ENCODE data around the gene GNAO1. TPM values are rescaled to one million over a fixed set of nuclear protein-coding genes. Genes with fewer than 3 reads are reported as not detected.
"Not testable (repeated sequence)": the region's sequence is repeated elsewhere in the genome, so short reads cannot be mapped to it uniquely, and the experiment has no call there.

Gene GNAO1
- total and polyA plus RNA-seq, 5 donors: 69.4 to 163 (median 118) TPM

GRCh38 chr16:56382459-56382858, 191.2 kb downstream of the GNAO1 start:
- H3K27ac ChIP-seq (ENCODE audit: low read length): no peak overlapping the region
- no peak for DNase-seq
- no peaks in the 10 kb centered on the region for H3K9me3 ChIP-seq (ENCODE audit: control insufficient read depth, low read length)
- H3K4me3 ChIP-seq (ENCODE audit: low read length): no peak overlapping the region
- WGBS: 98% methylated on average over 4 of the region's 4 CpGs
- no peak for ATAC-seq
- intact Hi-C loops (cut with DNase I): no loop called here
- no peaks in the 10 kb centered on the region for H3K4me1 ChIP-seq (ENCODE audit: control insufficient read depth, insufficient read depth, low read length)
- no peaks in the 10 kb centered on the region for H3K27me3 ChIP-seq (ENCODE audit: control insufficient read depth, insufficient read depth)

GRCh38 chr16:56382901-56383355, 191.6 kb downstream of the GNAO1 start:
- Histone ChIP-seq H3K4me3 (ENCODE audit: low read length) (no peak overlapping the region), H3K27me3 (ENCODE audit: control insufficient read depth, insufficient read depth) (no peaks in the 10 kb centered on the region), H3K4me1 (ENCODE audit: control insufficient read depth, insufficient read depth, low read length) (no peaks in the 10 kb centered on the region), H3K9me3 (ENCODE audit: control insufficient read depth, low read length) (no peaks in the 10 kb centered on the region), H3K27ac (ENCODE audit: low read length) (no peak overlapping the region)
- ATAC-seq (no peak), DNase-seq (no peak)
- WGBS: 72% methylated on average over 5 of the region's 5 CpGs
- intact Hi-C loops (cut with DNase I): no loop called here

- H3K4me1 ChIP-seq (ENCODE audit: control insufficient read depth, insufficient read depth, low read length): no peaks in the 10 kb centered on the region
- no peak for DNase-seq
- no peak overlapping the region for H3K27ac ChIP-seq (ENCODE audit: low read length)
- H3K9me3 ChIP-seq (ENCODE audit: control insufficient read depth, low read length): no peaks in the 10 kb centered on the region
- no peak overlapping the region for H3K4me3 ChIP-seq (ENCODE audit: low read length)
- intact Hi-C loops (cut with DNase I): no loop called here
- no peaks in the 10 kb centered on the region for H3K27me3 ChIP-seq (ENCODE audit: control insufficient read depth, insufficient read depth)
- ATAC-seq: no peak
- WGBS: 93% methylated on average over 4 of the region's 4 CpGs
Measured at GRCh38 chr16:56384074-56384721, 192.9 kb downstream of the GNAO1 start.

- ATAC-seq (no peak), DNase-seq (no peak)
- no peaks in the 10 kb centered on the region for H3K4me1 ChIP-seq (ENCODE audit: control insufficient read depth, insufficient read depth, low read length)
- no peaks in the 10 kb centered on the region for H3K9me3 ChIP-seq (ENCODE audit: control insufficient read depth, low read length)
- no peaks in the 10 kb centered on the region for H3K27me3 ChIP-seq (ENCODE audit: control insufficient read depth, insufficient read depth)
- WGBS: 91% methylated on average over 3 of the region's 3 CpGs
- intact Hi-C loops (cut with DNase I): no loop called here
- no peak overlapping the region for H3K4me3 ChIP-seq (ENCODE audit: low read length)
- no peak overlapping the region for H3K27ac ChIP-seq (ENCODE audit: low read length)
Measured at GRCh38 chr16:56387396-56387795, 196.1 kb downstream of the GNAO1 start.

- no peak for DNase-seq
- intact Hi-C loops (cut with DNase I): no loop called here
- Histone ChIP-seq H3K27ac (ENCODE audit: low read length) (no peak overlapping the region), H3K27me3 (ENCODE audit: control insufficient read depth, insufficient read depth) (no peaks in the 10 kb centered on the region), H3K4me1 (ENCODE audit: control insufficient read depth, insufficient read depth, low read length) (no peaks in the 10 kb centered on the region), H3K9me3 (ENCODE audit: control insufficient read depth, low read length) (no peaks in the 10 kb centered on the region), H3K4me3 (ENCODE audit: low read length) (no peak overlapping the region)
- no peak for ATAC-seq
Measured at GRCh38 chr16:56388209-56388608, 196.9 kb downstream of the GNAO1 start.

GRCh38 chr16:56389554-56389953, 198.3 kb downstream of the GNAO1 start:
- intact Hi-C loops (cut with DNase I): no loop called here
- WGBS: 88% methylated on average over 3 of the region's 3 CpGs
- no peak overlapping the region for H3K4me3 ChIP-seq (ENCODE audit: low read length)
- H3K9me3 ChIP-seq (ENCODE audit: control insufficient read depth, low read length): no peaks in the 10 kb centered on the region
- H3K27ac ChIP-seq (ENCODE audit: low read length): no peak overlapping the region
- H3K27me3 ChIP-seq (ENCODE audit: control insufficient read depth, insufficient read depth): no peaks in the 10 kb centered on the region
- ATAC-seq (no peak), DNase-seq (no peak)
- no peaks in the 10 kb centered on the region for H3K4me1 ChIP-seq (ENCODE audit: control insufficient read depth, insufficient read depth, low read length)

- 77% methylated on average over 3 of the region's 3 CpGs for WGBS
- ATAC-seq; H3K27me3 ChIP-seq (ENCODE audit: control insufficient read depth, insufficient read depth); H3K9me3 ChIP-seq (ENCODE audit: control insufficient read depth, low read length); H3K4me1 ChIP-seq (ENCODE audit: control insufficient read depth, insufficient read depth, low read length); DNase-seq; H3K27ac ChIP-seq (ENCODE audit: low read length); intact Hi-C loops (cut with DNase I); H3K4me3 ChIP-seq (ENCODE audit: low read length): not testable (repeated sequence)
Measured at GRCh38 chr16:56396724-56397123, 205.4 kb downstream of the GNAO1 start.

- intact Hi-C loops (cut with DNase I): no loop called here
- no peak for ATAC-seq
- Histone ChIP-seq H3K27ac (ENCODE audit: low read length) (no peak overlapping the region), H3K4me3 (ENCODE audit: low read length) (no peak overlapping the region), H3K27me3 (ENCODE audit: control insufficient read depth, insufficient read depth) (no peaks in the 10 kb centered on the region), H3K4me1 (ENCODE audit: control insufficient read depth, insufficient read depth, low read length) (no peaks in the 10 kb centered on the region), H3K9me3 (ENCODE audit: control insufficient read depth, low read length) (no peaks in the 10 kb centered on the region)
- DNase-seq: no peak
- WGBS: 58% methylated on average over 2 of the region's 2 CpGs
Measured at GRCh38 chr16:56399047-56399446, 207.8 kb downstream of the GNAO1 start.

GRCh38 chr16:56399486-56399885, 208.2 kb downstream of the GNAO1 start:
- WGBS: 90% methylated on average over 2 of the region's 2 CpGs
- intact Hi-C loops (cut with DNase I): no loop called here

GRCh38 chr16:56400458-56400857, 209.2 kb downstream of the GNAO1 start:
- Histone ChIP-seq H3K4me3 (ENCODE audit: low read length) (no peak overlapping the region), H3K27ac (ENCODE audit: low read length) (no peak overlapping the region)
- 83% methylated on average over 5 of the region's 5 CpGs for WGBS

More at GRCh38 chr16:56399486-56399885, 208.2 kb downstream of the GNAO1 start:
- H3K4me3 ChIP-seq (ENCODE audit: low read length): no peak overlapping the region
- ATAC-seq: no peak
- H3K9me3 ChIP-seq (ENCODE audit: control insufficient read depth, low read length): no peaks in the 10 kb centered on the region
- no peak for DNase-seq
- H3K4me1 ChIP-seq (ENCODE audit: control insufficient read depth, insufficient read depth, low read length): no peaks in the 10 kb centered on the region
- no peak overlapping the region for H3K27ac ChIP-seq (ENCODE audit: low read length)
- no peaks in the 10 kb centered on the region for H3K27me3 ChIP-seq (ENCODE audit: control insufficient read depth, insufficient read depth)

GRCh38 chr16:56401482-56401881, 210.2 kb downstream of the GNAO1 start:
- 88% methylated on average over 5 of the region's 5 CpGs for WGBS
- Histone ChIP-seq H3K27me3 (ENCODE audit: control insufficient read depth, insufficient read depth) (no peaks in the 10 kb centered on the region), H3K9me3 (ENCODE audit: control insufficient read depth, low read length) (no peaks in the 10 kb centered on the region), H3K27ac (ENCODE audit: low read length) (no peak overlapping the region), H3K4me3 (ENCODE audit: low read length) (no peak overlapping the region), H3K4me1 (ENCODE audit: control insufficient read depth, insufficient read depth, low read length) (no peaks in the 10 kb centered on the region)
- DNase-seq: no peak
- intact Hi-C loops (cut with DNase I): no loop called here
- peak in 1 of 2 donors; percentile 41 for ATAC-seq

More at GRCh38 chr16:56400458-56400857, 209.2 kb downstream of the GNAO1 start:
- no peak for DNase-seq
- ATAC-seq: no peak
- intact Hi-C loops (cut with DNase I): no loop called here
- Histone ChIP-seq H3K4me1 (ENCODE audit: control insufficient read depth, insufficient read depth, low read length) (no peaks in the 10 kb centered on the region), H3K9me3 (ENCODE audit: control insufficient read depth, low read length) (no peaks in the 10 kb centered on the region), H3K27me3 (ENCODE audit: control insufficient read depth, insufficient read depth) (no peaks in the 10 kb centered on the region)

All from right cardiac atrium (tissue), 5 donors.